GM18505 (cell line): ENCODE data around the gene PDRG1.

Experiments used
- ATAC-seq: cut with Tn5 transposase; IDR thresholded peaks from one replicate; pipeline ENCODE4 v1.9.1; 2021; ENCODE audit not compliant: unreplicated experiment
- POLR2A ChIP-seq: IDR thresholded peaks from 4 replicates; pipeline ENCODE4 v1.6.1; 2011; ENCODE audit warnings: borderline replicate concordance; ENCODE audit not compliant: insufficient read depth, insufficient read length; ENCODE audit errors: extremely low read depth

Gene PDRG1

DNA sequence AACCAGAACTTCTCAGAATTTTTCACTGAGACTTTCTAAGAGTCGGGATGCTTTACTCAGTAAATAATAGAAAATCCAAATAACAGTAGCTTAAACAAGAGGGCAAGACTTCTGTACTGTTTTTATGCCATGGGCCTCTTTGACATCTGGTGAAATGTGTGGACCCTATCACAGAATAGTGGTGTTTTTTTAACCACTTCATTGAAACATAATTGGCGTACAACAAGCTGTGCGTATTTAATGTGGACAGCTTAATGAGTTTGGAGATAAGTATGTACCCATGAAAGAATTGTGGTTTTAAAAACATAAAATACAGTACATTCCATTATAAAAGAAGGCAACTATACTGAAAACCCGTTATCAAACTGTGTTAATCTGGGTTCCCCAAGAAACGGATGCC lies 37.7 kb downstream of the PDRG1 start:
- no peak for ATAC-seq
- TF ChIP-seq POLR2A, result no peak

- no peak for ATAC-seq
- TF ChIP-seq POLR2A, result no peak
These were observed 38.3 kb downstream of the PDRG1 start for GRCh38 chr20:31913431-31914157.

- ATAC-seq, result no peak
- TF ChIP-seq POLR2A, result no peak
These were observed 41.6 kb downstream of the PDRG1 start for GRCh38 chr20:31910071-31910803.

GRCh38 chr20:31909253-31910070 lies 42.4 kb downstream of the PDRG1 start:
- TF ChIP-seq POLR2A, result no peak

DNA sequence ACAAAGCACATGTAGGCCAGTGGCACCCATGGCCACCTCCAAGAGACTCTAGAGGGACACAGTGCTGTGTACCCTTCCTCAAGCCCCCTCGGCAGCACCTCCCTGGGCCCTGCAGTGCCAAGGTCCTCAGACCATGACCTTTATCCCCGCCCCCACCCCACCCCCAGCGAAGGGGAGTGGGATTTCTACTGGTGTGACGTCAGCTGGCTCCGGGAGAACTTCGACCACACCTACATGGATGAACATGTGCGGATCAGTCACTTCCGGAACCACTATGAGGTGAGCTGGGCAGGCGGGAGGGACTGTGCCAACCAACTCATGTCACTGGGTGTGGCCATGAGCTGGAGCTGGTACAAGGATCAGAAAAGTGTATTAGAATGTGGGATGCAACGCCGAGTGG lies 43.4 kb downstream of the PDRG1 start:
- no peak for ATAC-seq
- TF ChIP-seq POLR2A, result no peak

More at GRCh38 chr20:31909253-31910070, 42.4 kb downstream of the PDRG1 start:
- no peak for ATAC-seq

- TF ChIP-seq POLR2A, result no peak
- ATAC-seq, result no peak
These were observed 43.8 kb downstream of the PDRG1 start for GRCh38 chr20:31908016-31908415.

DNA sequence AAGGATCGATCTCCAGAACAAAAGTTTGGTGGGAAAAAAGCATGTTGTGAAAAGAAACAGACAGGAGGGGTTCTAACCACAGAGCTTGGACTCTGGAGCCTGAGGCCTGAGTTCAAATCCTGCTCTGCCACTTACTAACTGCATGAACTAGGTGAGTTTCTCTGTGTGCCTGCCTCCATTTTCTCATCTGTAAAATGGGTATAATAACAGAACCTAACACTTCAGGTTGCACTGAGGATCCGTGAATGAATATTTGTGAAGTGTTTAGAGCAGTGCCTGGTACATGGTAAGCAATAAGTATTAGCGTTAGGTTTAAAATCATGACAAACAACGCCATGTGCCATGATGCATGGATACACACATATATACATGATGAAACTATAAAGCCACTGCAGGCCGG lies 44.8 kb downstream of the PDRG1 start:
- ATAC-seq, result no peak

GRCh38 chr20:31906001-31906400 lies 45.8 kb downstream of the PDRG1 start:
- ATAC-seq, result no peak
- no peak for TF ChIP-seq POLR2A

More for the DNA sequence above, 44.8 kb downstream of the PDRG1 start:
- no peak for TF ChIP-seq POLR2A

GRCh38 chr20:31903627-31904386 lies 48.0 kb downstream of the PDRG1 start:
- ATAC-seq, result no peak

GRCh38 chr20:31901615-31902014 lies 50.2 kb downstream of the PDRG1 start:
- ATAC-seq, result no peak
- TF ChIP-seq POLR2A, result no peak

More at GRCh38 chr20:31903627-31904386, 48.0 kb downstream of the PDRG1 start:
- no peak for TF ChIP-seq POLR2A

DNA sequence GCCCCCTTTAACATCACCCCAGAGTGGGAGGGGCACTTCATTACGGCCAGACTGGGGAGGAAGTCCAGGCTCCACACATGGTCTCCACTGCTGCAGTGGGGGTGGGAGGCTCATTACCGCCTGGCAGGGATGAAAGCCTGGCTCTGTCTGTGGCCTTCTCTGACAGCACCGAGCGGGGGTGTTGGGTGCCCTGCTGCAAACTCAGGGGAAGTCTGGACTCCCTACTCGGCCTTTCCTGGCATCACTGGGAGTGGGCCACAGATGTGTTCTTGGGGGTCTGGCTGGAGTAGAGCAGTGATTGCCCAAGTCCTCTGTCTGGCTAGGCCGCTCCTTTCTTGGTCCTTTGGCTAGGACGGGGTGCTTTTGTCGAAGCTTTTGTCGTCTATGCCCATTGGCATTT lies 54.3 kb downstream of the PDRG1 start:
- ATAC-seq, result no peak
- no peak for TF ChIP-seq POLR2A

DNA sequence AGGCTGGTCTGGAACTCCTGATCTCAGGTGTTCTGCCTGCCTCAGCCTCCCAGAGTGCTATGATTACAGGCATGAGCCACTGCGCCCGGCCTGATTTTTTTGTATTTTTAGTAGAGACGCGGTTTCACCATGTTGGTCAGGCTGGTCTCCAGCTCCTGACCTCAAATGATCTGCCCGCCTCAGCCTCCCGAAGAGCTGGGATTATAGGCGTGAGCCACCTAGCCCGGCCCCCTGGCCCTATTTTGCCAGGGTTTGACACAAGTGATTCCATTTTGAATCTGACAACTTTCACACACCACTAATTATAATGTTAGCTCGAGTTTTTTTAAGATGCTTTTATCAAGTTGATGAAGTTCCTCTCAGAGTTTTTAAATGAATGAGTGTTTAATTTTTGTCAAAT lies 55.8 kb downstream of the PDRG1 start:
- no peak for TF ChIP-seq POLR2A
- ATAC-seq, result no peak
